ENCODE results near the gene FAM187B.
A peak's percentile ranks its signal among the peaks of the same experiment; 100 is the strongest.

Gene FAM187B

DNA sequence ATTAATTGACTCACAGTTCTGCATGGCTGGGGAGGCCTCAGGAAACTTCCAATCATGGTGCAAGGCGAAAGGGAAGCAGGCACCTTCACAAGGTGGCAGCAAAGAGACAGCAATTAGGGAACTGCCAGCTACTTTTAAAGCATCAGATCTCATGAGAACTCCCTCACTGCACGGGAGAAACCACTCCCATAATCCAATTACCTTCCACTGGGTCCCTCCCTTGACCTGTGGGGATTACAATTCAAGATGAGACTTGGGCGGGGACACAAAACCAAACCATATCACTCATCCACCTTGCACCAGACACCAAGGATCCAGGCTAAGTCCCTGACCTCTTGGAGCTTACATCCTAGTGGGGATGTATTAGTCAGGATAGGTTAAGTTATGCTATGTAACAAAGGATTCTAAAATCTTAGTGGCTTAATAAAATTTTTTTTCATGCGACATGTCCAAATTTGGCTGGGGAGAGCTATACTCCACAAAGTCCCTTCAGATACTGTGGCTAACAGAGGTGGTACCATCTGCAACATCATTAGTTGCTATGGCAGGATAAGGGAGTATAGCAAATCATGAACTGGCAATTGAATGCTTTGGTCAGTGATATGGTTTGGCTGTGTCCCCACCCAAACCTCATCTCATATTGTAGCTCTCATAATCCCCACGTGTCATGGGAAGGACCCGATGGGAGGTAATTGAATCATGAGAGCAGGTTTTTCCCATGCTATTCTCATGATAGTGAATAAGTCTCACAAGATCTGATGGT lies 8.3 kb upstream of the FAM187B start:
- Histone ChIP-seq H3K36me3 (no peaks in the 10 kb centered on the region), H3K4me1 (peaks cover 10% of the 10 kb centered on the region), H3K9me3 (peaks cover 15% of the 10 kb centered on the region), H3K27me3 (no peaks in the 10 kb centered on the region), H3K4me2 (no peak overlapping the region), H3K27ac (no peak overlapping the region), H4K20me1 (no peaks in the 10 kb centered on the region), H3K4me3 (no peak overlapping the region), H3K9ac (no peak overlapping the region)
- no peak for TF ChIP-seq Cebpa-rat (IDR thresholded peaks at IDR 0.05)

DNA sequence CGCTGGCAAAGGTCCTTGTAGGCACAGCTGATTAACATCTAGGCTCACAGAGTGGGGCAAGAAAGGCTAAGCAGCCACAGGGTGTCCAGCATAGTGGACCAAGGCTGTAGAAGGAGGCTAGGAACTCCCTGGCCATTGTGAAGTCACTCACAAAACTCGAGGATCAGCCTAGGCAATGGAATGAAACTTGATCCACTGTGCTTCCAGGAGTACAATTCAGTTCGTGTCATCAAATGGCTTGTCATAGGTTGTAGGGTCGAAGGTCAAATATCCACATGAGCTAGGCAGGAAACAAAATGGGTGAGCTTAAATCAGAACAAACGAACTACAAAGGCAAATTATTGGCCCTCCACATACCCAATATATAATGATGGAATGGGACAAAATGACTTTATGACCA lies 4.4 kb upstream of the FAM187B start:
- Histone ChIP-seq H3K27me3 (no peaks in the 10 kb centered on the region), H3K9me3 (0 out of 2 replicates have a peak, but pooled peaks cover 3% of the 10 kb centered on the region), H3K27ac (no peak overlapping the region), H3K4me3 (no peak overlapping the region), H3K36me3 (no peaks in the 10 kb centered on the region), H3K4me2 (no peak overlapping the region), H3K9ac (no peak overlapping the region), H4K20me1 (no peaks in the 10 kb centered on the region), H3K4me1 (no peaks in the 10 kb centered on the region)
- no peak for TF ChIP-seq Cebpa-rat (IDR thresholded peaks at IDR 0.05)

DNA sequence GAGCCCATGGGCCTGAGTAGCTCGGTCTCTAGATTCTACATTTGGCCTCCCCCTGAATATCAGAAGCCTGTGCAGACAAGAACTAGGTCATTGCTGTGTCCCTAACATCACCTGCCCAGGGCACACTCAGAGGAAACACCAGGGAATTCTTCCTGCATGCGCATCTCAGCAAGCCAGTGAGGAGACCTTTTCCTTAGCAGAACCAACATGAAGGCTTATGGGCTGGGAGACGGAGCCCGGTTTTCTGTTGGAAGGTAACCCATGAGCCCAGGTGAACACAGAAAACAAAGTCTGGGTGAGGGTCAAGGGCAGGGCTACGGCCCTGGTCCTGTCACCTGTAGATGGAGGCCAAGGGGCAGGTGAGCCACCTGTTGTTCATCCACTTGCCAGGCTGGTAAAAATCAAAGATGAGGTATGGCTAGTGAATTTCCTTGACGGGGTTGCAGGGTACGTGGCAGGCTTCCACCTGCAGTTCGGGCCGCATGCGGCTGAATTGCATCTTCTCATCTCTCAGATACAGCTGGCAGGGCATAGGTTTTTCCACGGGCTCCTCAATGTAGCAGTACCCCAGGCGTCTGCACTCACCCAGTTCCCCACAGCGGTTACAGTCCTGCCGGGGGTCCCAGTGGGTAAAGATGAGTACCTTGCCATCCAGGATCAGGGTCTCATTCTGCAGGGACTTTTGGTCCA lies 3.6 kb upstream of the FAM187B start:
- H3K36me3 ChIP-seq = no peaks in the 10 kb centered on the region
- H3K27ac ChIP-seq = no peak overlapping the region

DNA sequence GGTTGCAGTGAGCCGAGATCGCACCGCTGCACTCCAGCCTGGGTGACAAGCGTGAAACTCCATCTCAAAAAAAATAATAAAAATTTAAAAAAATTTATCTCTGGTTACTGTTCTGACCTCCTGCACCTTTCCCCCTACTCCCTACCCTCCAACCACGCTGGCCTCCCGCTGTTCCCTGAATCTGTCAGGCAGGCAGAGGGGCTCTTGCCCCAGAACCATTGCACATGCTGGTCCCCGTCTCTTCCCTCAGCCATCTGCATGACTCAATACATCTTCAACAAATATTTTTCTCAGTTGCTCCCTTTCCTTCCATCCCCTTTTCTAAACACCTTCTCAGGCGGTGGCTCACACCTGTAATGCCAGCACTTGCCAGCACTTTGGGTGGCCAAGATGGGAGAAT lies 1.1 kb upstream of the FAM187B start:
- H3K9ac ChIP-seq = no peak overlapping the region
- no peak overlapping the region for H3K4me3 ChIP-seq
- H3K4me2 ChIP-seq = no peak overlapping the region
- peaks cover 17% of the 10 kb centered on the region for H3K4me1 ChIP-seq
- H3K27me3 ChIP-seq = no peaks in the 10 kb centered on the region
- no peak for TF ChIP-seq Cebpa-rat (IDR thresholded peaks at IDR 0.05)
- no peak overlapping the region for H3K27ac ChIP-seq
- 0 out of 2 replicates have a peak, but pooled peaks cover 1% of the 10 kb centered on the region for H3K9me3 ChIP-seq
- no peaks in the 10 kb centered on the region for H3K36me3 ChIP-seq
- H4K20me1 ChIP-seq = no peaks in the 10 kb centered on the region

More for the DNA sequence above, 3.6 kb upstream of the FAM187B start:
- no peak overlapping the region for H3K9ac ChIP-seq
- H3K4me1 ChIP-seq = no peaks in the 10 kb centered on the region
- H4K20me1 ChIP-seq = no peaks in the 10 kb centered on the region
- 0 out of 2 replicates have a peak, but pooled peaks cover 3% of the 10 kb centered on the region for H3K9me3 ChIP-seq
- H3K27me3 ChIP-seq = no peaks in the 10 kb centered on the region
- no peak overlapping the region for H3K4me2 ChIP-seq
- no peak for TF ChIP-seq Cebpa-rat (IDR thresholded peaks at IDR 0.05)
- H3K4me3 ChIP-seq = no peak overlapping the region

DNA sequence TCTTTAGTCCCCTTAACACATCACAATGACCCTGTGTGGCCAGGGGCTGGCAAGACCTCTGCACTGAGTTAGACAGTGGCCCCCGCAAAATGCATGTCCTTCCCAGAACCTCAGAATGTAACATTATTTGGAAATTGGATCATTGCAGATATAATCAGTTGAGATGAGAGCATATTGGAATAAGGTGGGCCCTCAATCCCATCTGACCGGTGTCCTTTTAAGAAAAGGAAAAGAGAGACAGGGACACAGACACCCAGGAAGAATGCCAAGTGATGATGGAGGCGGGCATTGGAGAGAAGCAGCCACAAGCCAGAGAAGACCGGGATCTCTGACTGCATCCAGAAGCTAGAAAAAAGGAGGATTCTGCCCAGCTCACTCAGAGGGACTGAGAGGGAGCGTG lies 1.8 kb downstream of the FAM187B start:
- Histone ChIP-seq H3K36me3 (no peaks in the 10 kb centered on the region), H4K20me1 (no peaks in the 10 kb centered on the region), H3K4me3 (no peak overlapping the region), H3K27ac (no peak overlapping the region), H3K27me3 (no peaks in the 10 kb centered on the region), H3K9ac (no peak overlapping the region), H3K4me2 (no peak overlapping the region), H3K4me1 (peaks cover 46% of the 10 kb centered on the region), H3K9me3 (0 out of 2 replicates have a peak, but pooled peaks cover 11% of the 10 kb centered on the region)
- no peak for TF ChIP-seq Cebpa-rat (IDR thresholded peaks at IDR 0.05)

DNA sequence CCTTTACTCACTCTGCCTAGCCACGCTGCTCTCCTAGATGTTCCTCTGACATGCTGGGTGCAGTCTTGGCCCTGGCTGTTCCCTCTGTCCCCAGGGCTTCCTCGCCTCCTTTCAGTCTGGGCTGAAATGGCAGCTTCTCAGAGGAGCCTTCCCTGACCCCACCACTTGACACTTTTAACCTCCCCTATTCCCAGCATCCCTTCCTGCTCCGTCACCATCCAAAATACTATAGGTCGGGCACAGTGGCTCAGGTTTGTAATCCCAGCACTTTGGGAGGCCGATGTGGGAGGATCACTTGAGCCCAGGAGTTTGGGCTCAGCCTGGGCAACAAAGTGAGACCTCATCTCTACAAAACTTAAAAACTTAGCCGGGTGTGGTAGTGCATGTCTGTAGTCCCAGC lies 2.6 kb downstream of the FAM187B start:
- Histone ChIP-seq H3K9ac (no peak overlapping the region), H3K4me2 (peak overlapping the region; percentile 78; the same call in 1 of the 2 replicates), H3K4me1 (peaks cover 47% of the 10 kb centered on the region), H3K4me3 (no peak overlapping the region), H3K9me3 (0 out of 2 replicates have a peak, but pooled peaks cover 11% of the 10 kb centered on the region), H3K27me3 (no peaks in the 10 kb centered on the region), H3K27ac (peak overlapping the region; percentile 16; the same call in 1 of the 2 replicates), H3K36me3 (no peaks in the 10 kb centered on the region), H4K20me1 (no peaks in the 10 kb centered on the region)
- no peak for TF ChIP-seq Cebpa-rat (IDR thresholded peaks at IDR 0.05)

DNA sequence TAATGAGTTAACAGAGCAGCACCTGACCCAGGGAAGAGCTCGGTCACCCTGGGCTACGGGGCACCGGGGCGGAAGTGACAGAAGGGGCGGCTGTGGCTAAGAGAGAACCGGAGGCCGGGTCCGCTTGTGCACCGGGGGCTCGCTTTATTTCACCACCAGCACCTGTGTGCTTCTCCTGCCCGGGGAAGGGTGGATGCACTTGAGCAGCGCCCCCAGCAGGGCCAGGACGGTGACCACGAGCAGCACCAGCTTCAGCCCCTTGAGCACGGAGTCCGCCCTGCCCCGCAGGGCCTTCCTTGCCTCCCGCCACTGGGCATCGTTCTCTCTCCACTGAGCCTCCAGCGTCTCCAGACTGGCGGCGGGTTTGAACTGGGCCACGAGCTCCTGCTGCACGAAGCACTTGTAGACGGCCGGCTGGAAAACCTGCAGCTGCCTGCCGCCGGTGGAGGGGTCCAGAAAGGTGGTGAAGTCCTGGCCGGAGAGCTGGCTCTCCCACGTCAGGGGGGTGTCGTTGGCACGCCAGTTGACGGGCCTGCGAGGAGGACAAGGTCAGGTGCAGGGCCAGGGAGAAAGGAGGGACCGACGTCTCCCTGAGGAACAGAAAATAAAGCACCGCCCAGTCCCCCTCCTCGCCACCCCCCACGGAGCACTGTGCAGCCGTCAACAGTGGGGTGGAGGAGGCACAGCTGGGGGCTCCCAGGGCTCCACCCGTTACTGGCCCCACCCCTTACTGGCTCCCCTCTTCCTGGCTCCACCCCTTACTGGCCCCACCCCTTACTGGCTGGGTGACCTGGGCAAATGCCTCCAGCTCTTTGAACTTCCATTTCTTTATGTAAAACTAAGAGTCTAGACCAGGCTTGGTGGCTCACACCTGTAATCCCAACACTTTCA lies 3.6 kb downstream of the FAM187B start:
- Histone ChIP-seq H3K9ac (no peak overlapping the region; the same call in 1 of the 2 replicates), H3K27ac (peak overlapping the region; percentile 54), H3K4me1 (peaks cover 47% of the 10 kb centered on the region), H3K27me3 (no peaks in the 10 kb centered on the region), H3K4me3 (no peak overlapping the region), H3K9me3 (0 out of 2 replicates have a peak, but pooled peaks cover 11% of the 10 kb centered on the region), H3K4me2 (peak overlapping the region; percentile 78), H4K20me1 (no peaks in the 10 kb centered on the region), H3K36me3 (no peaks in the 10 kb centered on the region)
- no peak for TF ChIP-seq Cebpa-rat (IDR thresholded peaks at IDR 0.05)

DNA sequence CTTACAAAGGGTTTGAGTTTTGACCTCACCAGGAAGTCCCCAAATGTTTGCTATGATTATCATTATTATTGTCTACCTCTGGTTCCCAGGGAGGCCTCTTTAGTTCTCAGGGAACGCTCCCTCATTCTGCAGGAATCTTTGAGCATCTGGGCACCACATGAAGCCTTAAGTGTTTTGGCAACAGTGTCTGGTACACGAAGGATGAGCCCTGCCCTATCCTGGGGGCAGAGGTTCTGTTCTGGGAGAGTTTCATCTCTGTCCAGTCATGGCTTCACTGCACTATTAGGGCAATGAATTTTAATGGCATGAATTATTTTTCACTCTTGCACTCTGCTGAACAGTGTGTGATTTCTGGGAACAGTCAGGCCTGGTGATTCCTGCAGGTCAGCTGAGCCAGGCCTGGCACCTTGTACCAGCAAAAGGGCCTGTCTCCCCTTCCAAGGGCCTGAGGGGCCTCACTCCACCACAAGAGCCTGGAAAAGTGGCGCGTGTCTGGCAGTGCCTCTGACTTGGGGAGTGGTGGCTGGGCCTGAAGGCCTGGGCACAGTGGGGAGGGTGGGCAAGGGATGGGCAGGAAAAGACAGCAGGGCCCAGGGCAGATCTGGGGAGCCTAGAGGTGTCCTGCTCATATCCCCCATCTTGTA lies 4.6 kb downstream of the FAM187B start:
- Histone ChIP-seq H3K9ac (no peak overlapping the region), H3K36me3 (no peaks in the 10 kb centered on the region), H3K4me2 (peak overlapping the region; percentile 78; the same call in 1 of the 2 replicates), H3K27ac (peak overlapping the region; percentile 54; the same call in 1 of the 2 replicates), H4K20me1 (no peaks in the 10 kb centered on the region), H3K4me3 (no peak overlapping the region), H3K9me3 (peaks cover 17% of the 10 kb centered on the region; the same call in 1 of the 2 replicates), H3K4me1 (peaks cover 47% of the 10 kb centered on the region), H3K27me3 (no peaks in the 10 kb centered on the region)
- no peak for TF ChIP-seq Cebpa-rat (IDR thresholded peaks at IDR 0.05)
